ENCODE results near the gene DUOX1.

DUOX1 gene

DNA sequence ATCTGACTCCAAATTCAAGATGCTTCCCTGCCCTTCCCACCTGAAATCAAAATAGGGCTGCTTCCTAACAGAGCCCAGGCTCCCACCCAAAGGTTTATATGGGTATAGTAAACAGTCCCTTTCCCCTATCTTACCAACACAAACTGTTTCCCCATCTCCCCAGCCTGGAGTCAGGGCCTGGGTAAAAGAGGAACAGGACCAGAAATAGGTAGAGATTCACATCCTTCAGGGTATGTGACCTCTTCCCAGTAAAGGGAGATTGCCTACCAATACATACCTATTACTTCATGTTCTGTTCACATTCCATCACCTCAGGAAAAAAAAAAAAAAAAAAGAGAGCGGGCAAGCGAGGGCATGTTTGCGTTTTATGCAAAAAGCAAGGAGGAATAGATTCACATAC, 67.7 kb downstream of the DUOX1 start:
- peak; percentile 27 for DNase-seq

DNA sequence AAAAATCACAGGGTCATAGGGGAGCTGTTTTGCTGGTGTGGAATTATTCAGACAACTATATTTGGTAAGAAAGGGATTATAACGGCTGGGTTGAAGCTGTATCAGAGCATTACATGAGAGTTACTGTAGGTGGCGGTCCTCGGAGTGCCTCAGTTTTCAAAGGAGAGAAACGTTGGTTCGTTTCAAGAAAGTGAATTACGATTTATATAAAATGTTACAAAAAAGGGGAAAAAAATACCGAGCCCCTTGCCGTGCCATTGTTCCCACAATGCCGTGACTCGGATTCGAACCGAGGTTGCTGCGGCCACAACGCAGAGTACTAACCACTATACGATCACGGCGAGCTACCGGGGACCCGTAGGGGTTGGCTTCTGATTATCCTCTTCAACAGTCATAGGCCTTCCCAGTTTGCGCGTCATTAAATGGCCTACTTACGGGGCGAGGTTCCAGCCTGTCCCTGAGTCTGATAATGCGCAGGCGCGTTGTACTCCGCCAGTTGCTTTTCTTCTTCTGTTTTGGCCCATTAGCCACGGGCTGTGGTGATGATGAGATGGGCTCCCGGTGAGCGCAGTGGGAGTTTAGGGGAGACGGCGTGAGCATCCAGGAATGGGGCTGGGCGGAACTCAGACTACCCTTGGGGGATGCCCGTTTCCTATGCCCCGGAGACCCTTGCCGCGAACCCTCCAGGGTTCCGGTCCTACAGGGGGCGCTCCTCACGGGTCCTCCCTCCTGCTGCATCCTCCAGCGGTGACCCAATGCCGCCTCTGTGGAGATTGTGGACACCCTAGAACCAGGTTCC, 68.7 kb downstream of the DUOX1 start:
- DNase-seq: peak; percentile 98

DNA sequence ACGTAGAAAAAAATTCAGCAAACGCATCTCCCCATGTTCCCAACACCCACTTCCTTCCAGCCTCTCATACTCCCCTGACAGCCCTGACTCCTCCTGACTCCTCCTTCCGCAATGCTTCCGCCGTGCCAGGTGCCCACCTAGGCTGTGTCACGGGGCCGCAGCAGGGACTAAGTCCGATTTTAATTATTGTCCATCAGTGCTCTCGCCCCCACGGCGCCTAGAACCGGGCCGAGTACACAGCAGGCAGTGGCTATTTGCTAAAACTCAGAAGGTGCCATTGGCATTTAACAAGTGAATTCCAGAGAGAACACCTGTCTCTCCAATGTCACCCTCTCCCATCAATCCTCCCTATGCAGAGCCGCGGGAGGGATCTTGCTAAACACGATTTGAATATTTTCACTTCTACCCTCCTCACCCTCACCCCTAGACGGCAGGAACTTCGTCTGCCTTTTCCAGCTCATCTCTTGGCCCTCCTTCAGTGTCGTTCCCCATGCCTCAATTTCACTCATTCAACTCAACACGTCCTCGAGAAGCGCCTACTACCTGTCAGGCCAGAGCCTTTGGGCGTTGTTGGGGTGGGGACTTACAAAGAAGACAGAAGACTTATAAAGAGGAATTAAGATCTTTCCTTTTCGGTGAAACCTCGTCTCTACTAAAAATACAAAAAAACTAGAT, 69.5 kb downstream of the DUOX1 start:
- peak; percentile 57 for DNase-seq

DNA sequence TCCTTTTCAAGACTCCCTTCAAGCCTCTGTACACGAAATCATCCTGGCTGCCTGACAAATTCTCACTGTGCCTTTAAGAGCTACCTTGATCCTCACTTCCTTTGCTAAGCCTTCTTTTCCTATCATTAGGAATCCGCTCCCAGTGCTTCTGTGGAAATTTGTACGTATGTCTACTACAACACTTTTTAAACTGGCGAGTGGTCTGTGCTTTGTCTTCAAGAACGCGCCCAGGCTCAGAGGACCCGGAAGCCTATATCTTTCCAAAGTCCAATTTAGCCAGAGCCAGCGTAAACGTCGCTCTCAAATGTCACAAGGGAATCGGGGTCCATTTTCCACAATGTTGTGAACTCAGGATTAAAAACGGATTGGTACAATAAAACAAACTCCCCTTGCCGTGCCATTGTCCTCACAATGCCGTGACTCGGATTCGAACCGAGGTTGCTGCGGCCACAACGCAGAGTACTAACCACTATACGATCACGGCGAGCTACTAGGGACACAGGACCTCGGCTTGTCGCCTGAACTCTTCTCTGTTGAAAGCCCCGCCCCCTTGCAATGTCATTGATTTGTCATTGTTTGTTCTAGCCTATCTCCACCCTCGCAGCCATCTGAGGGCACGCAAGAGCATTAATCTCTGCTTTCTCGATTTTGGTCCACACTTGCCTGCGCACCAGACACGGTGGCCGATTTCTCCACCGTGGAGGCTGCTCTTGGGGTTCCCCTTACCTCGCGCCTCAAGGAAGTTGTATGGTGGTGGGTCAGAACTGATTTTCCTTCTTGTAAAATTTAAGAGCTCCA, 70.4 kb downstream of the DUOX1 start:
- DNase-seq: peak; percentile 96

DNA sequence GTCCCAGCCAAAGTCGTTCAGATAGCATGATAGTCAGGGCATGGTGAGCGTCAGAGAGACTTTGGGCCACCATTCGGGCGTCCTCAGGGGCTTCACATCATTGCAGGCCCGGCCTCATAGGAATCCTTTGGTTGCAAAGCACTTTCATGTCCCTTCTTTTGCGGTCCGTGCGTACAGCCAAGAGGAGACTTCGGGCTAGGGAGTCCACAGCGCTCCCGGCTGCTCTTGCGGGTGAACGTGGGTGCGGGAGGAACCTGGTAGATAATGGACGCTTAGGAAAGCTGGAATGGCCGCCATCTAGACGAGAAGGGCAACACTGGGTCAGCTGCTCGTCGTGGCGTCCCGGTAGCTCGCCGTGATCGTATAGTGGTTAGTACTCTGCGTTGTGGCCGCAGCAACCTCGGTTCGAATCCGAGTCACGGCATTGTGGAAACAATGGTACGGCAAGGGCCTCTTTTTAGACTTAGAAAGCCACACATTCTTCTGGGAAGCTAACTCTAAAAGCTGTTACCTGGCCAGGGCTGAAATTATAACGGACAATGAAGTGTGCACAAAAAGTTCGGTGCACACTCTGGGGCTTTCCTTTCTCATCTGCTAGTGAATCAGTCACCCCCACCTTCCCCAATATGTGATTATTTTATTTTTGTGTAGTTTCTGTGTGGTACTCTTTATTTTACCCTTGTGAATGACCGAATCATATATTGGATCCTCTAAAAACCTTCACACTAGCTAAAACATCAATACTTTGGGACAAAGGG, 71.2 kb downstream of the DUOX1 start:
- peak; percentile 84 for DNase-seq

DNA sequence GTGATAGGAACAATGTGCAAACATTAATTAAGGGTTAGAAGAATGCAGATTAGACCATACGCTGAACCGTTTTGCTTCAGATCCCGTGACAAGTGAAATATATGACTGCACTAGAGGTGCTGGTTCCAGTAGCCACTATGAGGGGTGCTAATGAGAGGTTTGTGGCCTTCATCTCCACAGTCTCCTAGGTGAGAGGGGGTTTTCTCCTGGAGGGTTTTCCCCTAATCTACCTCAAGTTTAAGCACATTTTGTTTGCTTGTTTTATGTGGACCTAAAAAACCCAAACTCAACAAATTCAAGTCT, 71.7 kb downstream of the DUOX1 start:
- peak; percentile 9 for DNase-seq

DNA sequence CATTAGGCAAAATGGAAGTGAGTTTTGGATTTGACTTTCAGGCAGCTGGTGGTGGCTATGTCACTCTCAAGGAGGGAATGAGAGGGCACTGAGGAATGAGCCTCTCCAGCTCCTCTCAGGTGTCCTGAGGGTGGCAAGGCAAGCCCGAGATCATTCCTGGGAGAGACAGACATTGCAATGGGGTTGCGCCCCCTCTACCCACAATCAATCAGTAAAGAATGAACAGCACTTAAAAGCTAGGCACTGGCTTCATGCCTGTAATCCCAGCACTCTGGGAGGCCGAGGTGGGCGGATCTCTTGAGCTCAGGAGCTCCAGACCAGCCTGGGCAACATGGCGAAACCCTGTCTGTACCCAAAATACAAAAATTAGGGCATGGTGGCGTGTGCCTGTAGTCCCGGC, 72.1 kb downstream of the DUOX1 start:
- DNase-seq: no peak

DNA sequence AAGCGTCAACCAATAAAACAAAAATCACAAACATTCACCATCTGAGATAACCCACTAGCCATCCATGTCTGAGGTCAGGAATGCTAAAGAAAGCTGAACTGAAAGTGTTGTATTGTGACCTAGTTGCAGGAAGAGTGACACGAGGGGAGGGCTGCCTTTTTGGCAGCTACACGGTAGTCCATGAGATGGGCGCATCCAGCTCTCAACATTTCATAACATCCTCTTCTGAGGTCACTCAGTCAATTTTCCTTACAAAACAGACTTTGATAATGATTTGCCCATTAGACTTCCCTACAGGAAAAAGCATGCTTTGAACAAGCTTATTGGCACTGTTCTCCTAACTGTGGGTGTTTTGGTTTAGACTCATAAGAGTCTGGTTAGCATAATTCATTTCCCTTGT, 73.4 kb downstream of the DUOX1 start:
- no peak for DNase-seq

DNA sequence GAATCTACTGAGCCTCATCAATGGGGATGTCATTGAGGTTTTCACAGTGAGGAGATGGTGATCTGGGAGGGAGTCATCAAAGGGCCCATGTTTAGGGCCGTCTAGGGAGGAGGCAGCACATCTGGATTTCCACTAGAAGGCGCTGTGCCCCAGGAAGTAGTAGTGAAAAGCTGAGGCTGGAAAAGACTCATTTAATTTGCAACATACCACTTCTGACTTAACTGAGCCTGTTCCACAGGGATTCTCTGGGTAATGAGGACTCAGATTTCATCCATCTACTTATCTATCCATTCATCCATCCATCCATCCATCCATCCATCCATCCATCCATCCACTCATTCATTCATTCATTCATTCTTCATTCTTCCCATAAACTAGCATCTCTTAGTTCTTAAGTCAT, 75.4 kb downstream of the DUOX1 start:
- DNase-seq: peak; percentile 90

DNA sequence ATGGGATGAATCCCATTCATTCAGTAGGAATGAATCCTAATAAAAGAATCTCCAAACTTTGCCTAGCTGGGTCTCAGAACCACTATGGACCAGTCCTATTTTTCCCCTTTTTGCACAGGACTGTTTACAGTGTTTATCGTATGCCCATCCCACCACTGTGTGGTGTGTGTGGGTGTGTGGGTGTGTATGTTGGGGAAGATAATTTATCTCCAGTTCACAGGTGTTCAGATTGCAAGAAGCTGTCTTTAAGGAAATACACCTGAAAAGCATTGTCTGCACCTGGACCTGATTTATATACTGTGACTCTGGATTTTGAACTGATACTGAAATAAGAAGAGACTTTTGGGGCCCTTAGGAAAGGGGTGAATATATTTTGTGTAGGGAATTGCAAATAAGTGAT, 82.7 kb downstream of the DUOX1 start:
- no peak for DNase-seq

All from hematopoietic multipotent progenitor cell treated with erythropoietin and hydrocortisone succinate and interleukin-3 and kit ligand, for 6 days (in vitro differentiated cells).